ENCODE measurements around the gene PSMB3. TPM values are rescaled to one million over a fixed set of nuclear protein-coding genes. Genes with fewer than 3 reads are reported as not detected.

The PSMB3 gene
- polyA plus RNA-seq, 1 of the 3 experiments (the other 2 are of a cell fraction): 533 TPM

DNA sequence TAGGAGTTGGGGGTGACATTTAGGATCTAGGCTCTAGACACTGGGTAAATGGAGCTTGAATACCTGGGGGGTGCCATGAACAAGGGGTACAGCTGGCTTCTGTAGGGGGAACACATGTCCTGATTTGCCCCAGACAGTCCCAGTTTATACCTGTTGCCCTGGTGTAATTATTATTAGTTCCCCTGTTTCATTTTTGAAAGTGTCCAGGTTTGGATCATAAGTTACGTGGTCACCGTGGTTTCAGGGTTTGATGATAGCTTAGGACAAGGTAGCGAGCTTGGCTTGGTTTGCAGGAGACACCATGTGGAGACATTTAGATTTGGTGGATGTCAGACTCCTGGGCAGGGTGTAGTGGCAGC is 42.0 kb upstream of the PSMB3 start:
- H3K4me2 ChIP-seq: no peak overlapping the region
- H3K79me2 ChIP-seq (ENCODE audit: insufficient read depth): peaks cover 34% of the 10 kb centered on the region; the same call in 1 of the 2 replicates
- 100% methylated on average over 3 of the region's 3 CpGs for WGBS (ENCODE audit: low lambda C conversion rate)
- no peak overlapping the region for H3K27ac ChIP-seq (ENCODE audit: low read depth in 2 of 2, low read length in 1 of 2)
- peaks cover 9% of the 10 kb centered on the region; the same call in 1 of the 2 replicates for H4K20me1 ChIP-seq (ENCODE audit: insufficient read depth)
- peaks cover 6 to 18% of the 10 kb centered on the region in 2 experiments; a peak in 2 of 4 replicates for H3K4me1 ChIP-seq (ENCODE audit: control insufficient read depth in 1 of 2, insufficient read depth in 2 of 2, low read depth in 1 of 2, low read length in 1 of 2)
- ChIA-PET CTCF (interaction anchor here (0.6 to 3.1 kb wide), 7 partner anchors 14 to 107 kb away, joined by 3 to 14 read pairs (median 4); no protein-coding TSS in a partner anchor), POLR2A (interaction anchor here (0.8 to 1.2 kb wide), 3 partner anchors 9 to 57 kb away, joined by 3 read pairs; no protein-coding TSS in a partner anchor)
- no peaks in the 10 kb centered on the region for H3K9me3 ChIP-seq
- H3K4me3 ChIP-seq (ENCODE audit: low read depth in 2 of 2, low read length in 1 of 2): no peak overlapping the region
- peaks cover 7% of the 10 kb centered on the region for H3F3A ChIP-seq (replicated peaks; ENCODE audit: insufficient read depth)
- no peak overlapping the region for H2AFZ ChIP-seq (ENCODE audit: low read depth)
- no peaks in the 10 kb centered on the region for H3K9me2 ChIP-seq
- H3K27me3 ChIP-seq (ENCODE audit: insufficient read depth): no peaks in the 10 kb centered on the region
- TF ChIP-seq EP300 (IDR thresholded peaks at IDR 0.05; ENCODE audit: borderline replicate concordance in 1 of 2, low read depth in 1 of 2, low read length in 1 of 2) (no peak), RAD21 (IDR thresholded peaks at IDR 0.05; ENCODE audit: low read length) (no peak), POLR2AphosphoS5 (IDR thresholded peaks at IDR 0.05; ENCODE audit: low read depth, low read length) (no peak), TCF12 (IDR thresholded peaks at IDR 0.05) (no peak), FOXM1 (IDR thresholded peaks at IDR 0.05; ENCODE audit: low read depth) (no peak), GATA2 (CRISPR knock-in tag; IDR thresholded peaks at IDR 0.05) (no peak), EZH2phosphoT487 (IDR thresholded peaks at IDR 0.05; ENCODE audit: borderline replicate concordance, low read depth) (no peak), RXRA (IDR thresholded peaks at IDR 0.05; ENCODE audit: borderline replicate concordance, low read depth) (no peak)
- TF ChIP-seq, protein P1, sequence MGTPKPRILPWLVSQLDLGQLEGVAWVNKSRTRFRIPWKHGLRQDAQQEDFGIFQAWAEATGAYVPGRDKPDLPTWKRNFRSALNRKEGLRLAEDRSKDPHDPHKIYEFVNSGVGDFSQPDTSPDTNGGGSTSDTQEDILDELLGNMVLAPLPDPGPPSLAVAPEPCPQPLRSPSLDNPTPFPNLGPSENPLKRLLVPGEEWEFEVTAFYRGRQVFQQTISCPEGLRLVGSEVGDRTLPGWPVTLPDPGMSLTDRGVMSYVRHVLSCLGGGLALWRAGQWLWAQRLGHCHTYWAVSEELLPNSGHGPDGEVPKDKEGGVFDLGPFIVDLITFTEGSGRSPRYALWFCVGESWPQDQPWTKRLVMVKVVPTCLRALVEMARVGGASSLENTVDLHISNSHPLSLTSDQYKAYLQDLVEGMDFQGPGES (IDR thresholded peaks at IDR 0.05; ENCODE audit: low read depth, low read length): no peak
- TF ChIP-seq, protein P2, sequence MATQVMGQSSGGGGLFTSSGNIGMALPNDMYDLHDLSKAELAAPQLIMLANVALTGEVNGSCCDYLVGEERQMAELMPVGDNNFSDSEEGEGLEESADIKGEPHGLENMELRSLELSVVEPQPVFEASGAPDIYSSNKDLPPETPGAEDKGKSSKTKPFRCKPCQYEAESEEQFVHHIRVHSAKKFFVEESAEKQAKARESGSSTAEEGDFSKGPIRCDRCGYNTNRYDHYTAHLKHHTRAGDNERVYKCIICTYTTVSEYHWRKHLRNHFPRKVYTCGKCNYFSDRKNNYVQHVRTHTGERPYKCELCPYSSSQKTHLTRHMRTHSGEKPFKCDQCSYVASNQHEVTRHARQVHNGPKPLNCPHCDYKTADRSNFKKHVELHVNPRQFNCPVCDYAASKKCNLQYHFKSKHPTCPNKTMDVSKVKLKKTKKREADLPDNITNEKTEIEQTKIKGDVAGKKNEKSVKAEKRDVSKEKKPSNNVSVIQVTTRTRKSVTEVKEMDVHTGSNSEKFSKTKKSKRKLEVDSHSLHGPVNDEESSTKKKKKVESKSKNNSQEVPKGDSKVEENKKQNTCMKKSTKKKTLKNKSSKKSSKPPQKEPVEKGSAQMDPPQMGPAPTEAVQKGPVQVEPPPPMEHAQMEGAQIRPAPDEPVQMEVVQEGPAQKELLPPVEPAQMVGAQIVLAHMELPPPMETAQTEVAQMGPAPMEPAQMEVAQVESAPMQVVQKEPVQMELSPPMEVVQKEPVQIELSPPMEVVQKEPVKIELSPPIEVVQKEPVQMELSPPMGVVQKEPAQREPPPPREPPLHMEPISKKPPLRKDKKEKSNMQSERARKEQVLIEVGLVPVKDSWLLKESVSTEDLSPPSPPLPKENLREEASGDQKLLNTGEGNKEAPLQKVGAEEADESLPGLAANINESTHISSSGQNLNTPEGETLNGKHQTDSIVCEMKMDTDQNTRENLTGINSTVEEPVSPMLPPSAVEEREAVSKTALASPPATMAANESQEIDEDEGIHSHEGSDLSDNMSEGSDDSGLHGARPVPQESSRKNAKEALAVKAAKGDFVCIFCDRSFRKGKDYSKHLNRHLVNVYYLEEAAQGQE (IDR thresholded peaks at IDR 0.05; ENCODE audit: low read depth, low read length): no peak
- DNase-seq: no peak
- H3K36me3 ChIP-seq (replicated peaks in 1 of 2; ENCODE audit: control insufficient read depth in 1 of 2, insufficient read depth in 2 of 2, low read length in 1 of 2): peaks cover 20 to 63% of the 10 kb centered on the region in 2 experiments
- H3K9ac ChIP-seq: no peak overlapping the region

DNA sequence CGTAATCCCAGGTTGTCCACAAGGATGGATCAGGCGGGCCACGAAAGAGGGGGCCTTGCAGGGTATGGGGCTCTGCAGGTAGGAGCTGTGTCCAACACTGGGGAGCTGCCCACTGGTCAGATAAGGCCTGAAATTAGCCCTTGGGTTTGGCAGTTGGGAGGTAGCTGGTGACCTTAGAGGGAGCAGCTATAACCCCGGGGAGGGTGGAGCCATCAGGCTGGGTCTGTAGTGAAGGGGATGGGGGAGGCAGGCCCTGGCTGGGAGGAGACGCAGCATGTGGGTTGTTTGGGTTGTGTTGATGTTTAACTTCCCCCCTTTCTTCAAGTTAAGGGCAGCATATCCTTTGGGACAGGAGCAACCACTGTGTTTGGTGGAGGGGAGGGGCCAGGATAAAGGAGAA is 41.6 kb upstream of the PSMB3 start:
- H3K9me2 ChIP-seq: no peaks in the 10 kb centered on the region
- H3F3A ChIP-seq (replicated peaks; ENCODE audit: insufficient read depth): peaks cover 5% of the 10 kb centered on the region
- DNase-seq: no peak
- ChIA-PET CTCF (interaction anchor here (0.6 to 3.1 kb wide), 5 partner anchors 13 to 44 kb away, joined by 3 to 14 read pairs (median 5); no protein-coding TSS in a partner anchor), POLR2A (interaction anchor here (0.8 to 1.2 kb wide), 3 partner anchors 9 to 56 kb away, joined by 3 read pairs; no protein-coding TSS in a partner anchor)
- H3K27ac ChIP-seq (ENCODE audit: low read depth in 2 of 2, low read length in 1 of 2): no peak overlapping the region
- H3K4me2 ChIP-seq: no peak overlapping the region
- H2AFZ ChIP-seq (ENCODE audit: low read depth): no peak overlapping the region
- peaks cover 6 to 18% of the 10 kb centered on the region in 2 experiments; a peak in 2 of 4 replicates for H3K4me1 ChIP-seq (ENCODE audit: control insufficient read depth in 1 of 2, insufficient read depth in 2 of 2, low read depth in 1 of 2, low read length in 1 of 2)
- peaks cover 9% of the 10 kb centered on the region; the same call in 1 of the 2 replicates for H4K20me1 ChIP-seq (ENCODE audit: insufficient read depth)
- peaks cover 20 to 67% of the 10 kb centered on the region in 2 experiments for H3K36me3 ChIP-seq (replicated peaks in 1 of 2; ENCODE audit: control insufficient read depth in 1 of 2, insufficient read depth in 2 of 2, low read length in 1 of 2)
- no peaks in the 10 kb centered on the region for H3K9me3 ChIP-seq
- H3K9ac ChIP-seq: no peak overlapping the region
- H3K79me2 ChIP-seq (ENCODE audit: insufficient read depth): peaks cover 32% of the 10 kb centered on the region; the same call in 1 of the 2 replicates
- 87% methylated on average over 5 of the region's 5 CpGs for WGBS (ENCODE audit: low lambda C conversion rate)
- H3K27me3 ChIP-seq (ENCODE audit: insufficient read depth): no peaks in the 10 kb centered on the region
- no peak overlapping the region for H3K4me3 ChIP-seq (ENCODE audit: low read depth in 2 of 2, low read length in 1 of 2)
- TF ChIP-seq, protein P3, sequence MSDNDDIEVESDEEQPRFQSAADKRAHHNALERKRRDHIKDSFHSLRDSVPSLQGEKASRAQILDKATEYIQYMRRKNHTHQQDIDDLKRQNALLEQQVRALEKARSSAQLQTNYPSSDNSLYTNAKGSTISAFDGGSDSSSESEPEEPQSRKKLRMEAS (IDR thresholded peaks at IDR 0.05; ENCODE audit: low read depth): no peak
- TF ChIP-seq MEF2A (IDR thresholded peaks at IDR 0.05; ENCODE audit: borderline replicate concordance, low read depth) (no peak), TCF12 (IDR thresholded peaks at IDR 0.05) (no peak), GATA2 (CRISPR knock-in tag; IDR thresholded peaks at IDR 0.05) (no peak), TEAD4 (IDR thresholded peaks at IDR 0.05; ENCODE audit: borderline replicate concordance, insufficient read depth) (no peak), POLR2AphosphoS5 (IDR thresholded peaks at IDR 0.05; ENCODE audit: low read depth, low read length) (no peak), ELF1 (IDR thresholded peaks at IDR 0.05) (no peak), RAD21 (IDR thresholded peaks at IDR 0.05; ENCODE audit: low read length) (no peak), FOXJ3 (CRISPR knock-in tag; IDR thresholded peaks at IDR 0.05) (no peak)
- TF ChIP-seq, protein P4, sequence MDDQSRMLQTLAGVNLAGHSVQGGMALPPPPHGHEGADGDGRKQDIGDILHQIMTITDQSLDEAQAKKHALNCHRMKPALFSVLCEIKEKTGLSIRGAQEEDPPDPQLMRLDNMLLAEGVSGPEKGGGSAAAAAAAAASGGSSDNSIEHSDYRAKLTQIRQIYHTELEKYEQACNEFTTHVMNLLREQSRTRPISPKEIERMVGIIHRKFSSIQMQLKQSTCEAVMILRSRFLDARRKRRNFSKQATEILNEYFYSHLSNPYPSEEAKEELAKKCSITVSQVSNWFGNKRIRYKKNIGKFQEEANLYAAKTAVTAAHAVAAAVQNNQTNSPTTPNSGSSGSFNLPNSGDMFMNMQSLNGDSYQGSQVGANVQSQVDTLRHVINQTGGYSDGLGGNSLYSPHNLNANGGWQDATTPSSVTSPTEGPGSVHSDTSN (IDR thresholded peaks at IDR 0.05): no peak
- TF ChIP-seq, protein P5, sequence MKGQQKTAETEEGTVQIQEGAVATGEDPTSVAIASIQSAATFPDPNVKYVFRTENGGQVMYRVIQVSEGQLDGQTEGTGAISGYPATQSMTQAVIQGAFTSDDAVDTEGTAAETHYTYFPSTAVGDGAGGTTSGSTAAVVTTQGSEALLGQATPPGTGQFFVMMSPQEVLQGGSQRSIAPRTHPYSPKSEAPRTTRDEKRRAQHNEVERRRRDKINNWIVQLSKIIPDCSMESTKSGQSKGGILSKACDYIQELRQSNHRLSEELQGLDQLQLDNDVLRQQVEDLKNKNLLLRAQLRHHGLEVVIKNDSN (IDR thresholded peaks at IDR 0.05; ENCODE audit: borderline replicate concordance, low read depth): no peak
- TF ChIP-seq, protein P6, sequence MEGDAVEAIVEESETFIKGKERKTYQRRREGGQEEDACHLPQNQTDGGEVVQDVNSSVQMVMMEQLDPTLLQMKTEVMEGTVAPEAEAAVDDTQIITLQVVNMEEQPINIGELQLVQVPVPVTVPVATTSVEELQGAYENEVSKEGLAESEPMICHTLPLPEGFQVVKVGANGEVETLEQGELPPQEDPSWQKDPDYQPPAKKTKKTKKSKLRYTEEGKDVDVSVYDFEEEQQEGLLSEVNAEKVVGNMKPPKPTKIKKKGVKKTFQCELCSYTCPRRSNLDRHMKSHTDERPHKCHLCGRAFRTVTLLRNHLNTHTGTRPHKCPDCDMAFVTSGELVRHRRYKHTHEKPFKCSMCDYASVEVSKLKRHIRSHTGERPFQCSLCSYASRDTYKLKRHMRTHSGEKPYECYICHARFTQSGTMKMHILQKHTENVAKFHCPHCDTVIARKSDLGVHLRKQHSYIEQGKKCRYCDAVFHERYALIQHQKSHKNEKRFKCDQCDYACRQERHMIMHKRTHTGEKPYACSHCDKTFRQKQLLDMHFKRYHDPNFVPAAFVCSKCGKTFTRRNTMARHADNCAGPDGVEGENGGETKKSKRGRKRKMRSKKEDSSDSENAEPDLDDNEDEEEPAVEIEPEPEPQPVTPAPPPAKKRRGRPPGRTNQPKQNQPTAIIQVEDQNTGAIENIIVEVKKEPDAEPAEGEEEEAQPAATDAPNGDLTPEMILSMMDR (IDR thresholded peaks at IDR 0.05): no peak

Measured in SK-N-SH (cell line).